GM19328 (cell line): ENCODE results near the gene SPTLC1.
"Not testable (repeated sequence)": the region's sequence is repeated elsewhere in the genome, so short reads cannot be mapped to it uniquely, and the experiment has no call there.

Experiments used
- ATAC-seq: cut with Tn5 transposase; IDR thresholded peaks from one replicate; pipeline ENCODE4 v1.9.1; 2021; ENCODE audit warnings: mild to moderate bottlenecking, moderate library complexity; ENCODE audit not compliant: unreplicated experiment

Gene SPTLC1

DNA sequence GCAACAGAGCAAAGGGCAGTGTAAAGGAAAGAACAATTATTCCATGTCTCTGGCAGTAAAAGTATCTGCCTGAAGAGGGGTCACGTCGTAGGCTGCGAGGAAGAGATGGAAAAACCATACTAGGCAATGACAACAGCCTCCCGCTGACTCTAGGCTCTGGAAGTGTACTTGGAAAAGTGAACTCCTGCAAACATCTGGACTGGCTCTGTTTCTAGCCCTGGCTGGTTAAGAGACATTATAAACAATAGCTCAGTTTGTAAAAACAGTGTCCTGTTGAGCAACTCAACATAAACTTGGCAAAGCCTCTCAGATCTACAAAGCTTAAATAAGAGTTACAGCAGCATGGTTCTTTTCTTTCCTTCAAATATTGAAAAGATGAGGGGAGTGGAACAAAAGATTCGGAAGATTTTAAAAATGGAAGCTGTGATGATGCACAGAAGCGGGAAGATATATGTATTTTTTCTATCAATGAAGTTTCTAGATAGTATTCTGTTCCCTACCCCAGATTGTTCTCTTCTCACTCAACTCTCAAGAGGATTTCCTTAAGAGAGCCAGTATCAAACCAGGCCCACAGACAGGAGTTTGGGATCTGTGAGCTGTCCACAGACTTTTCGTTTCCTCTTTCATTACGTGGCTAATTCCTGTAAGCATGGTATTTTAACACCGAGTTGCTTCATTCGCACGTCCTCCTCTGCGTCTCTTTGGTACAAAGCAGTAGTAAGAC lies 79.4 kb downstream of the SPTLC1 start:
- no peak for ATAC-seq

DNA sequence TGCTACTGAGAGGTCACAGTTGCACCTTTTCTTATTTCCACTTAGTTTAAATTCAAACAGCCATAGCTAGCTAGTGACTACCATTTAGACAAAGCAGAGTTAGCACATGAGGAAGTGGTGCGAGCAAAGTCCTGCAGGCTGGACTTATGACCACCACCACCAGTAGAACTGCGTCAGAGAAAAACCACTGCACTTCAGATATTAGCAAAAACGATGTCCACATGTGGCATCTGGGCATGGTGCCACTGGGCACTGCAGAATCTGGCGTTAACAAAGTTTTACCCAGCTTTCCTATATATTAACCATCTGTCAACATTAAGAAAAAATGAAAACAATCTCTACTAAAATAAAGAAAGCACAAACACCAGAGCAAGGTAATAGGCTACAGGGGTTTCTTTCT lies 80.1 kb downstream of the SPTLC1 start:
- ATAC-seq: no peak

DNA sequence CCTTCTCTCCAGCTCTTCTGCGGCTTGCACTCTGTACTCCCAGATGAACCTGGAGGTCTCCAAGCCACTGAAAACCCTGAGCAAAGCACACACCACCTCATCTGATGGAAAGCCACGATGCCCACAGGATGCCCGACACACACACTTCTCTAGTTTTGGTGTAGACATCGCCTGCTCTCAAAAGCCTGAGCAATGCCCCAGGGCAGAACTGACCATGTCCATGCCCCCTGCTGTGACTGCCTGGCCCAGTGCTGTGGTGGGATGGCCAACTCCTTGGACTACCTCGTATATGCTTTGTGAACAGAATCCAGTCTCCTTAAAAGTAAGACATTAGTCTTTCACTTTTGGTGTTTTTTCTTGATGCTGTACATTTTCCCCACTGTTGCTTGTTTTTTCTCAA lies 81.2 kb downstream of the SPTLC1 start:
- ATAC-seq: no peak

DNA sequence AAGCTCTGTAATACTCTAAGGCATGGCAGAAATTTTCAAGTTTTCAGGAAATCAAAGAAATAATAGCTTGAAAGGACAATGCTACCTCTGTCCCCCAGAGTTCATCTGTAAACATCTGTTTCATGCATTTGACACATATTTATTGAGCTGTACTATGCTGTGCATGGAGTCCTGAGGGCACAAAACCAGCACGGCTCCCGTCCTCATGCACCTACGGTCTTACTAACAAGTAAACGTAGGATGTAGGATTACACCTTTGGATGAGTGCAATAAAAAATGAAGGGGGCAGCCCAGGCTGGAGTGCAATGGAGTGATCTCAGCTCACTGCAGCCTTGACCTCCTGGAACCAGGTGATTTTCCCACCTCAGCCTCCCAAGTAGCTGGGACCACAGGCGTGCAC lies 81.9 kb downstream of the SPTLC1 start:
- ATAC-seq: no peak

DNA sequence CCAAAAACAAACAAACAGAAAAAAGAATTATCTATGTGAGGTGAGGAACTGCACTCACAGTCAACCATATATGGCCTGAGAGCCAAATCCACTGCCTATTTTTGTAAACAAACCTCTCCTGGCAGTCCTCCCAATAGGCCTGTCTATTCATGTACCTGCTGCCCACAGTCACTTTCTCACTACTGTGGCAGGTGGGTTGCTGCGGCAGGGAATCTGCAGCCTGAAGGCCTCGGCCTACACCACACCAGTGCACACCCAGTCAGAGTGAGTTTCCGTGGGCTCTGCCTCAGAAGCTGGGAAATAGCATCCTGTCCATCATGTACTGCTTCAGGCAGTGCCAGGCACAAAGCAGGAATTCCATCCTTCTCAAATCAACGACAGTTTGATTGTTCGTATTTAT lies 82.3 kb downstream of the SPTLC1 start:
- no peak for ATAC-seq

DNA sequence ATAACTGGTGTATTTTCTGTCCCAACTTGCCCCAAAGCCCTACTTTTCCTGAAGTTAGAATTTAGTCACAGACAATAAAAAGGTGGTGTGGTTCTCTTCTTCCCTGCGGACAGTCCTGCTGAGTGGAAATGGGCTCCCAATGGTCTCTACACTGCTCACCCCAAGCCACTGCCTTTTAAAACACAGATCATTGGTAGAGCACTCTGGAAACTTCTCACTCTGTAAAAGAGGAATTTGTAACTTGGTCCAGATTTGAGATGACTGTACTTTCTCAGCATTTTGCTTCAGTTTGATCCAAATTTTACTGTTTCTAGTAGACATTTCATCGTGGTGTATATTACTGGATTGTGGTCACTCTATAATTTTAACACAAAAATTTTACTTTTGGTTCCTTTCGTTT lies 84.8 kb downstream of the SPTLC1 start:
- ATAC-seq: no peak

DNA sequence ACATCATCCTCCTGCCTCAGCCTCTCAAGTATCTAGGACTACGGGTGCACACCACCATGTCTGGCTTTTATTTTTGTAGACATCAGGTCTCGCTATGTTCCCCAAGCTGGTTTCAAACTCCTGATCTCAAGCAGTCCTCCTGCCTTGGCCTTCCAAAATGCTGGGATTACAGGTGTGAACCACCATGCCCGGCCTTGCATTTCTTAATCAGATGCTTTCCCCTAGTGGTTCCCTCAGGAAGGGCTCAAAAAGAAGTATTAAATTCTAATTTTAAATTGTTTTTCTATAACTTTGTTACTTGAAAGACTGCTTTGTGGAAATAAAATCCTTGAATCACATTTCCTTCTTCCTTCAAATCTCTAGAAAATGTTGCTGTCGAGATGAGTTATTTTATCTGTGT lies 85.7 kb downstream of the SPTLC1 start:
- no peak for ATAC-seq

DNA sequence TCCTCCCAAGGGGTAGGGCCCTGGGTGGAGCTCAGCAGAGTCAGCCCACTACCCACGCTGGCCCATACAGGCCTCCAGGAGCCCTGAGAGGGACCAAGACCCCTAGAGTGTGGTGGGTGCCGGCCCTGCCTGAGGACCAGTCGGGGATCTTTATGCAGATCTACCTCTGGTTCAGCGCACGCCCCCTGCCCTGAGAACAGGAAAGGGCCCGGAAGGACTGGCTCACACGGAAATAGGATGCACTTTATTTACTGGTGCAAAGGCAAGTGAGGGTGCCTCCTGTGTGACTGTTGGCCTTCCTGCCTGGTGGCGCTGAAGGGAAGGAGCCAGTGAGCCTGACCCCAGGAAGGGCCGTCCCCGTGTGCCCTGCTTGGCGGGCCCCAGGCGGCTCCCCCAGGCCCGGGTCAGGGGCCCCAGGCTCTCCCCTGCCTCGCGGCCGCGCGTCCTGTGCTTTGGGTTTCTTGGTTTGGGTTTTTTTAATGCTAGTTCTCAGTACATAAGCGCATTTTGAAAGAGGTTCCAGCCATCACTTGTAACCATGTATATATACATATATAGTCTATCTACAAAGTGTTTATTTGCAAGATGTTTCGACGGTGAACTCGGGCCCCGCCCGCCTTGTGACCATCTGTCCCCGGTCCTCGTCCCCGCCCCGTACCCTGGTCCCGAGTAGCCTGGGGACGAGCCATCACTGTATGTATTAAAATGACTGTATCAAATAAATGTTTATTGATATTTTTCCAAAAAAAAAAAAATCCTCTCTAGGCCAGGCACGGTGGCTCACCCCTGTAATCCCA lies 88.8 kb downstream of the SPTLC1 start:
- no peak for ATAC-seq

DNA sequence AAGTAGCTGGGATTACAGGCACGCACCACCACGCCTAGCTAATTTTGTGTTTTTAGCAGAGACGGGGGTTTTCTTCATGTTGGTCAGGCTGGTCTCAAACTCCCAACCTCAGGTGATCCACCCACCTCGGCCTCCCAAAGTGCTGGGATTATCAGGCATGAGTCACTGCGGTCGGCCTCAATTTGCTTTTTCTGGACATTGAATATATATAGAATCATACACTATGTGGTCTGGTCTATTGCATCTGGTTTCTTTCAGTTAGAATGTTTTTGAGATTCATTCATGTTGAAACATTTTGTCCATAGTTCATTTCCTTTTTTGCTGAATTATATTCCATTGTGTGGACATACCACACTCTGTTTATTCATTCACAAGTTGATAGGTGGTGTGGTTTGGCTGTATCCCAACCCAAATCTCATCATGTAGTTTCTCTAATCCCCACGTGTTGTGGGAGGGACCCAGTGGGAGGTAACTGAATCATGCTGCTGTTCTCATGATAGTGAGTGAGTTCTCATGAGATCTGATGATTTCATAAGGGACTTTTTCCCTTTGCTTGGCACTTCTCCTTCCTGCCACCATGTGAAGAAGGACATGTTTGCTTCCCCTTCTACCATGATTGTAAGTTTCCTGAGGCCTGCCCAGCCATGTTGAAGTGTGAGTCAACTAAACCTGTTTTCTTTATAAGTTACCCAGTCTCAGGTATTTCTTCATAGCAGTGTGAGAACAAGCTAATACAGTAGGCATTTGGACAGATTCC lies 93.2 kb downstream of the SPTLC1 start:
- ATAC-seq: not testable (repeated sequence)

DNA sequence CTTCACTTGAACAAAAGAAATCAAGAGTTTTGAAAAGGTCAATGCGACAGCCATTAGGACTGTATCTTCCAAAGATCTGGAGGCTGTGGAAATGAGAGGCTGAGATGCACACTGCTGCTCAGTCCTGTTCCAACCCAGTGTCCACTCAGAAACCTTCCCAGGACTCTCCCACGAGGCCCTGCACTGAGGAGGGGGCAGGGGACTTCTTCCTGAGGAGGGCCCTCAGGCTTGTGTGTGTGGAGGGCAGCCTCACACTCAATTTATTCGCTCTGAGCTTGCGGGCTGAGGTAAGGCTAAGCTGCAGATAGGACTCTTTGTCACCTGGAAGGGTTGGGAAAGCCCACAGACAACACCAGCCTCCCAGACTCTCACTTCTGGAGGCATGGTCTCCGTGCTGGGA lies 95.6 kb downstream of the SPTLC1 start:
- no peak for ATAC-seq

DNA sequence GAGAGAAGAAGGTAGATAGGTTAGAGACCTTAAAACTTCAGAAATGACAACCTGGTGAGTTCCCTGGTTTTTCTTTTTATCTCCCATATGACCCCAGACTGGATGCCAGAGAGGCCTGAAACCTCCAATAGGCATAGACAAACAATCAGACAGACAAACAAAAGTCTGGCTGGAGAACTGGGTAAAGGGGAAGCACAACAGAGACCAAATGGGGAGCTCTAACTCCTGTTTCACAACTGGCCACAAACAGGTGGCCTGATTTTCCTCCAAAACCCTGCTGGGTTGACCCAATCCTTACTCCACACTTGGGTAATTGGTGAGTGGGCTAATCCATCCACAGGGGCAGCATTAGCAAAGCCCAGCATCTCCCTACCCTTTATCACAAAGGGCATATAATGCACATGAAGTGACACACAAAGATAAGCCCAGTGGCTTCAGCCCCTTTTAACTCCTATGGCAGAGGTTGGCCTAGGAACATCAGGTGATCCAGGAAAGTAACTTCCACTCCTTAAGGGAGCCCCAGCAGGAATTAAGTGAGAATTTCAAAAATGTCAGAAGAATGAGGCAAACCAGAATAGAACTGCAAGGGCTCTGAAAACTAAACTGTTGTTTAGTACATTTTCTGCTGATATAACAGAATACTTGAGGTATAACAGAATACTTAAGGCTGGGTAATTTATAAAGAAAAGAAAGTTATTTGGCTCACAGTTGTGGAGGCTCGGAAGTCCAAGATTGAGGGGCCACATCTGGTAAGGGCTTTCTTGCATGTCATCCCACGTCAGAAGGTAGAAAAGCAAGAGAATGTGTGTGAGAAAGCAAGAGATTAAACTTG lies 104.3 kb downstream of the SPTLC1 start:
- ATAC-seq: no peak

DNA sequence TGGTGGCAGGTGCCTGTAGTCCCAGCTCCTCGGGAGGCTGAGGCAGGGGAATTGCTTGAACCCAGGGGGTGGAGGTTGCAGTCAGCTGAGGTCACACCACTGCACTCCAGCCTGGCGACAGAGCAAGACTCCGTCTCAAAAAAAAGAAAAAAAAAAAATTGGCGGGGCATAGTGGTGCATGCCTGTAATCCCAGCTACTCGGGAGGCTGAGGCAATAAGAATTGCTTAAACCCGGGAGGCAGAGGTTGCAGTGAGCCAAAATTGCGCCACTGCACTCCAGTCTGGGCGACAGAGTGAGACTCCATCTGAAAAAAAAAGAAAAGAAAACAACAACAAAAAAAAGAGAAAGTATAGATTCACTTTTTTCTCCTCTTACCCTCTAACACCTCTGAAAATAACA lies 105.0 kb downstream of the SPTLC1 start:
- ATAC-seq: not testable (repeated sequence)

DNA sequence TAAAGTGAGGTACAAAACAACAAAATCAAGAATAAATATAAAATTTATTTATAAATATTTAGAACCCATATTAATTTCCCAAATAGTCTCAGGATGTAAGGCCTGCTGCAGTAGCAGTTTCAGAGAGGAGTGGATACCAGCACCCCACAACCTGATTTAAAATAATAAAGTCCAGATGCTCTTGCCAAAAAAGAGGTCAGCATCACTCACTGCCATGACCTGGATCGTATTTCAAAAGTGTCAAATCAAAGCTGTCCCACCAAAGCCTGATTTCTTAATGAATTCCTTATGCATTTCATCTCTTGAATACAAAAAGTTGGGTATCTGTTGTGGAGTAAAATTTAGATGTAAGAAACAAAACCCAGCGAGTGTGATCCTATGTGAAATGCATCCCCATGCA lies 107.2 kb downstream of the SPTLC1 start:
- ATAC-seq: no peak

DNA sequence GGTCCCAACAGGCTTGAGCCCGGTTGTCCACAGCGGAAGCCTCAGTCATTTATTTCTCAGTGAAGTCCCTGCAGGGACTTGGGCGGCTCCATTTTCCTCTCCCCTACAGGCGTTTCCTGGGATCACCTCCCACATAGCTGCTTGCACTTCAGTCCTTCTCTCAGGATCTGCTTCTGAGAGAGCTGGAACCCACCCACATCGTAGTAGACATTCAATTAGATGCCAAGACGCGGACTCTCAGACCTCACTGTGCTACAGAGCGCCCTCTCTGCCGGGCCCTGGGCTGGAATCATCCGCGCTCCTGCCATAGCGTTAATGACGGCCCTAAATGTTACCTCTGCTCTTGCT lies 111.2 kb downstream of the SPTLC1 start:
- ATAC-seq: no peak

DNA sequence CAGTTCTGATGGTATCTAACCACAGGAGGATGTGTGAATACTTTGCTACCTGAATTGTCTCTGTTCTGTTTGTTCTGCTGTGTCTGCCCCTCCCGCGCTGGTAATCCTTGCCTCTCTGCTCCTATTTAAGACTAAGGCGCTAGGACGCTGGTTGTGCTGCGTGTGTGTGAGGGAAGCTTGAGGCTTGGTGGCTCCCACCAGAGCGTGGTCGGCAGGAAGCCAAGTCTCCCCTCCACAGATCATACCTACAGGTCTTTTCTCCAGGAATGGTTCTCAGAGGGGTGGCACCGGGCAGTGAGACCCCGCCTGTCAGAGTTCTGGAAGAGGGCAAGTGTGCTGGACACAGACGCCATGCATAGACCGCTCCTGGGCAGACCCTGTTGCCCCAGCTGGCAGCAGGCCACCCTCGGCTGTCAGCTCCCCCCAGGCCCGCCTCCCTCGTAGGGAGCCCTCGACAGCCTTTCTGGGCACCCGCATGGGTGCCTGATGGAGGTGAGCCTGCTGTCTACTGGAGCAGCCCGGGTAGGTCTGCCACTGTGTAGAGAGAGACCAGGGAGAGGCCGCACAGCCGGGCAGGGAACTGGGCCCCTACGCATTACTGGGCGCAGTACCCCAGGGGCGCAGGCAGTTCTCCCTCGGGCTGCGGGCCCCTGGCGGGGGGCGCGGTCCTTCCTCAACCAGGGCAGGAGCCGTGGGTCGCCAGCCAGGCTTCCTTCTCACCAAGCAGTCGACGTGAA lies 111.7 kb downstream of the SPTLC1 start:
- no peak for ATAC-seq

DNA sequence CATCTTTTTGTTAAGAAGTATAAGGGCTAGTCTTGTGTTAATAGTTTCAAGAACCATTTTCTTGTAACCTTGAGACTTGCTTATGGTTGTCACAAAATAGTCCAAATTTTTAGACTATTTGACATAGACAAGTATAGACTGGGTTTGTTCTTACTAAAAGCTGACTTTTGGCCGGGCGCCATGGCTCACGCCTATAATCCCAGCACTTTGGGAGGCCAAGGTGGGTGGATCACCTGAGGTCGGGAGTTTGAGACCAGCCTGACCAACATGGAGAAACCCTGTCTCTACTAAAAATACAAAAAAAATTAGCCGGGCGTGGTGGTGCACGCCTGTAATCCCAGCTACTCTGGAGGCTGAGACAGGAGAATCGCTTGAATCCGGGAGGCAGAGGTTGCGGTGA lies 113.3 kb downstream of the SPTLC1 start:
- ATAC-seq: not testable (repeated sequence)

DNA sequence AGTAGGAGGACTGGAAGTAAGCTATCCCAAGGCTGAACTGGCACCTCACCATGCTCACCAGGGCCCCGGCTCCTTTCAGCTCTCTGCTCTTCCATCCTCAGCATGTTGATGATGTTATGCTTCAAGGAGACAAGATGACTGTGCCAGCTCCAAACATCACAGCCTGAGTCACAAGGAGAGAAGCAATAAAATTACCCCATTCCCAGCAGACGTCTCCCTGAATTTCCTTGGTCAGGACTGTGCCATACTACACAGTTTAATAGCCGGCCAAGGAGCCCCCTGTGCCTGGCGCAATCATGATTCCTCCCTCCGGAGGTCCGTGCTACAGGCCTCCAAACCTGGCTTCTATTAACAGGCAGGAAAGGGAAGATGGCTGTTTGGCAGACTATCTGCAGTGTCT lies 114.0 kb downstream of the SPTLC1 start:
- no peak for ATAC-seq

DNA sequence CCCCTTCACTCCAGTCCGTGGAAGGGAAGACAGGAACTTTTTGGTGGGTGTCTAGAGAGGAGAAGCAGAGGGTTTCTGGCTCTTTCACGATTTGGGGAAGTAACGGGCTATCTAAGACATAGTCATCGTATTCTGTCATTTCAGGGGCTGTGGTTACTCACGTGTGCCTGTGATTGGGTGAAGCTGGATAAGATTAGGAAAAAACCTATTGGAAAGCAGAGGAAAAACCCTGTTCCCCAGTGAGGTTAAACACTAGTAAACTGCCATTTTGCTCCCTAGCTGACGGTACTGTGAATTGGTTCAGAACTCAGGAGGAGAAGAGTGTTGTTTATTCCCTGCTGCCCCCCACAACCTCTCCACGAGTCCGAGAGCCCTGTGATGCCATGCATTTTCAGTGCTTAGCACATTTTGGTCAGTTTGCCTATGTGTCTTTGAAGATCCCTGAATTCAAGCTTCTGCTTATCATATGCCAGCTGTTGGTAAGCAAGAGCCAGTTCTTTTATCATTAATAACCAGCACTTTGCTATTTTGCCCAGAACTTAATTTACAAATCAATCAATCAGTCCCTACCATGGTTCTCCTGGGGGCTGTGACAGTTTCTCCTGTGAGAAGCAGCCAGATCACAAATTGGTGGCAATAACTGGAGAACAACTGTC lies 120.1 kb downstream of the SPTLC1 start:
- no peak for ATAC-seq

DNA sequence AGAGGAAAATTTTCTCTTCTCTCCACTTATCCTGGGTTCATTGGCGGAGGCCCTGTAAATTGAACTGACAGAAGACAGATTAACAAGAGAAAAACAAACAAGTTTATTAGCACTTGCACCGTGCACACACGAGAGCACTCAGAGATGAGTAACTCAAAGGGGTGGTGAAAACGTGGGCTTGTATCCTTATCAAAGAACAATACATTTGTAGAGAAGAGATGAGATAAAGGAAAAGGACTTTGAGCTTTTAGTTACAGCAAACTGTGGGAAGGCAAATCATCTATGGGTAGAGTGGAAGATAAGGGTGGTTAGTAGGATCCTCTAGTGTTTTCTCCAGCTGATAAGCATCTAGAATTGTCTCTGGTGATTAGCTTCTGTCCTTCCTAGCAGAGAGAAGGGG lies 120.8 kb downstream of the SPTLC1 start:
- no peak for ATAC-seq
